MCF 10A (cell line): Measurements from ENCODE around the gene MTRF1. TPM values are rescaled to one million over a fixed set of nuclear protein-coding genes. Genes with fewer than 3 reads are reported as not detected.

ENCODE experiments used
- BruUV-seq: library from RNA; stranded (reverse); fragments of 400-500 nt; replicated peaks from 2 replicates; lab custom pipeline; 2021; lab: Mats Ljungman, UMichigan
- CTCF ChIA-PET: fragments of 300-600 bp; sonication (Branson Sonifier 250); formaldehyde crosslinking; extraction: SDS; loops from one replicate; lab custom pipeline; 2021; ENCODE audit warnings: antibody characterized with exemption, inconsistent platforms; lab: Yijun Ruan, JAX
- POLR2A ChIA-PET: fragments of 300-600, 350-650 bp; sonication (Branson Sonifier 250); formaldehyde crosslinking; extraction: SDS; loops from one replicate; lab custom pipeline; 2020; ENCODE audit warnings: antibody characterized with exemption, inconsistent platforms; lab: Yijun Ruan, JAX
- DNase-seq: peaks from one replicate; pipeline ENCODE4 v3.0.0-alpha.2; 2018; ENCODE audit not compliant: unreplicated experiment
- H3K27ac Mint-ChIP-seq: one replicate; pipeline ENCODE4 v1.8.0; 2022; ENCODE audit warnings: mild to moderate bottlenecking, low read depth, mixed read lengths; ENCODE audit not compliant: unreplicated experiment
- H3K27me3 Mint-ChIP-seq: one replicate; pipeline ENCODE4 v1.8.0; 2022; ENCODE audit warnings: mixed read lengths; ENCODE audit not compliant: insufficient read depth, unreplicated experiment
- H3K36me3 Mint-ChIP-seq: one replicate; pipeline ENCODE4 v1.8.0; 2022; ENCODE audit warnings: mild to moderate bottlenecking, moderate library complexity, mixed read lengths; ENCODE audit not compliant: insufficient read depth, unreplicated experiment
- H3K4me1 Mint-ChIP-seq: one replicate; pipeline ENCODE4 v1.8.0; 2022; ENCODE audit warnings: mixed read lengths; ENCODE audit not compliant: insufficient read depth, unreplicated experiment
- H3K4me3 Mint-ChIP-seq: one replicate; pipeline ENCODE4 v1.8.0; 2022; ENCODE audit warnings: mild to moderate bottlenecking, moderate library complexity, mixed read lengths; ENCODE audit not compliant: unreplicated experiment
- H3K9me3 Mint-ChIP-seq: one replicate; pipeline ENCODE4 v1.8.0; 2022; ENCODE audit warnings: mixed read lengths; ENCODE audit not compliant: unreplicated experiment
- CTCF ChIP-seq: fragments of 200-600 bp; IDR thresholded peaks from one replicate; pipeline ENCODE4 v1.8.0; 2022; ENCODE audit warnings: antibody characterized with exemption, mild to moderate bottlenecking; ENCODE audit not compliant: unreplicated experiment
- intact Hi-C: fragments of 100-400 bp; cut with micrococcal nuclease; formaldehyde crosslinking; loops from 2 replicates; pipeline ENCODE4 v1.14.1; 2022
- total RNA-seq: library from RNA; stranded (reverse); gene quantifications from 2 replicates; pipeline ENCODE4 v1.2.3, GENCODE V29; 2022

The MTRF1 gene
- total RNA-seq, 1 experiment from 2014 or later: 10.3 TPM

DNA sequence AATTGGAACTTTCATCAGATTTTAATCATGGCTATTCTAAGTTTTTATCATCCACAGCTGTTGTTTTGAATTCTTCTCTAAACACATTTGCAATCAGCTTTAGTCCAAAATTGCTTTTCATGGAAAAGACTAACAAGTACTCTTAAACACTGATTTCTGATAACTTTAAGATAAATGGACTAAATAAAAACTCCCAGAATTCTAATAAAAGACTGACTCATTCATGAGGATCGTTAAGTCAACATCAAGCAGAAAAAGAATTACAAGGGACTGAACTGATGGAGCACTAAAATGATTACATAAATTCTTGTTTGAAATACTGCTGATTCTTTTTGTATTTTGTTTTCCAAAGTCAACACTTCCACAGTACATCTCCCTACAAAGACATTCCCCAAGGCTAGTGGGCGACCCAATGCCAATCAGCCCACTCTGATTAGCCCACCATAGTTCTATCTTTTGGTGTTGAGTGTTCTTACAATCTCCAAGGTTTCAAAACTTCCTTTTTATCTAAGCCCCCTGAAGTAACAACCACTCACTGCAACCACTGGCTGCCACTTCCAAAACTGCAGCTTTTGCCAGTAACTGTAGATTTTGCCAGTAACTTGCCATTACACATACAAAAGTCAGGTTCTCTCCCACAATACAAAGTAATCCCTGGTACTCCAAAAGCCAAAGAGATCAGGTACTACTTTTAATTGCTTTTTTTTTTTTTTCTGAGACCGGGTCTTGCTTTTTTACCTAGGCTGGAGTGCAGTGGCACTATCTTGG is 33.7 kb upstream of the MTRF1 start:
- no peak for TF ChIP-seq CTCF
- intact Hi-C loops: no loop called here
- no TSS peak for BruUV-seq
- POLR2A ChIA-PET: interaction anchor here (0.6 kb wide), 1 partner anchor 11 kb away, joined by 3 read pairs; no protein-coding TSS in a partner anchor
- no peak overlapping the region for H3K4me3 Mint-ChIP-seq
- no peaks in the 10 kb centered on the region for H3K27me3 Mint-ChIP-seq
- H3K27ac Mint-ChIP-seq: no peak overlapping the region
- CTCF ChIA-PET: interaction anchor here (0.6 kb wide), 1 partner anchor 161 kb away, joined by 4 read pairs; no protein-coding TSS in a partner anchor
- H3K4me1 Mint-ChIP-seq: no peaks in the 10 kb centered on the region
- H3K9me3 Mint-ChIP-seq: no peaks in the 10 kb centered on the region
- H3K36me3 Mint-ChIP-seq: no peaks in the 10 kb centered on the region
- no peak for DNase-seq

GRCh38 chr13:41295973-41296372 is 32.6 kb upstream of the MTRF1 start:
- Mint-ChIP-seq H3K4me3 (no peak overlapping the region), H3K27me3 (no peaks in the 10 kb centered on the region), H3K9me3 (no peaks in the 10 kb centered on the region), H3K4me1 (no peaks in the 10 kb centered on the region), H3K27ac (no peak overlapping the region), H3K36me3 (no peaks in the 10 kb centered on the region)
- no peak for TF ChIP-seq CTCF
- BruUV-seq: no TSS peak
- POLR2A ChIA-PET: interaction anchor here (0.7 to 0.8 kb wide), 2 partner anchors 7 to 80 kb away, joined by 3 to 5 read pairs; no protein-coding TSS in a partner anchor
- DNase-seq: no peak
- intact Hi-C loops: no loop called here
- CTCF ChIA-PET: interaction anchor here (0.7 kb wide), 1 partner anchor 78 kb away, joined by 3 read pairs; no protein-coding TSS in a partner anchor

DNA sequence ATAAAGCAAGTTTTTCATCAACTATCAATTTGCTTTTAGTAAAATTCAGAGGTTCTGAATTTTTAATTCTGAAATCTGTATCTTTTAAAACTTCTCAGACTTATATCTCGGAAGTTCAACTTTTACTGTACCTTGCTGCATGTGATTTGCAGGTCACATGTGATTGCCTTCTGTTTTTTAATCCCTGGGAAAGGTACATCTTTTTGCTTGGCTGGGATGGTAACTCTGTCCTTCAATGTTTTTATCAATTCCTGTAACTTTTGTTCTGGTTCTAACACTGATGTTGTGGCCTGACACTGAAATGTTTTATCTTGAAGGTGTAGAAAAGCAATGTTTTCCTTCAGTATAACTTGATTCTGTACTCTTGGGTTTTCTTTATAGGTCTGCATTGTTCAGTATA is 31.5 kb upstream of the MTRF1 start:
- Mint-ChIP-seq H3K27me3 (no peaks in the 10 kb centered on the region), H3K9me3 (no peaks in the 10 kb centered on the region), H3K27ac (no peak overlapping the region), H3K4me1 (no peaks in the 10 kb centered on the region), H3K4me3 (no peak overlapping the region), H3K36me3 (no peaks in the 10 kb centered on the region)
- BruUV-seq: no TSS peak
- no peak for DNase-seq
- TF ChIP-seq CTCF: no peak
- CTCF ChIA-PET: no interaction called here
- intact Hi-C loops: no loop called here
- POLR2A ChIA-PET: no interaction called here

DNA sequence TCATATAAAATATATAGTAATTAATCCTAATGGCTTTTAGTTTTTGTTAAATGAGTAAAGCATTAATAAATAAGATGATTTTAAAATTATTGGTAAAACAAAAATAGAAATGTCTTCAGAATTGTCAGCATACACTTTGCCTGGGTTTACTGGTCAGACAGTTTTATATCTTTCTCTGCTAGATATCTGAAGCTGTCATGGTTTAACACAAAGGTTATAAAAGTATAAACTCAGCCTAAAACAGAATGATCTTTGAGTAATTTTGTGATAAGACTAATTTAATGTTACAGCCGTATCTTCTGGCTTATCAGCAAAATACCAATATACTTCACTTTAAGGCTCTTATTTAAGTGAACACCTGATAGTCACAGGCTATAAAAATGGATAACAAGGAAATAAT is 29.9 kb upstream of the MTRF1 start:
- Mint-ChIP-seq H3K27me3 (no peaks in the 10 kb centered on the region), H3K27ac (no peak overlapping the region), H3K9me3 (no peaks in the 10 kb centered on the region), H3K4me3 (no peak overlapping the region), H3K4me1 (no peaks in the 10 kb centered on the region), H3K36me3 (no peaks in the 10 kb centered on the region)
- no peak for DNase-seq
- no peak for TF ChIP-seq CTCF
- BruUV-seq: no TSS peak
- CTCF ChIA-PET: no interaction called here
- intact Hi-C loops: no loop called here
- POLR2A ChIA-PET: interaction anchor here (0.7 kb wide), 1 partner anchor 232 kb away, joined by 3 read pairs; no protein-coding TSS in a partner anchor
